B cell (primary cell): ENCODE measurements around the gene SH3TC1. TPM values are rescaled to one million over a fixed set of nuclear protein-coding genes. Genes with fewer than 3 reads are reported as not detected.

ENCODE experiments used
- ATAC-seq: fragments of 200-7000 bp; cut with Tn5 transposase; one replicate; pipeline ENCODE4 v1.10.0; 2021; ENCODE audit warnings: low read depth, mild to moderate bottlenecking, moderate number of reproducible peaks, moderate library complexity
- CTCF ChIA-PET: fragments of 350-600 bp; sonication (Branson Sonifier 250); formaldehyde crosslinking; loops from one replicate; lab custom pipeline; 2021; ENCODE audit warnings: antibody characterized with exemption, inconsistent platforms; lab: Charles Lee
- POLR2A ChIA-PET: fragments of 350-600 bp; sonication (Branson Sonifier 250); formaldehyde crosslinking; loops from one replicate; lab custom pipeline; 2021; ENCODE audit warnings: antibody characterized with exemption; lab: Charles Lee
- DNase-seq: peaks from one replicate; pipeline ENCODE4 v3.0.0; 2013
- H2AFZ ChIP-seq: 2 replicates; pipeline ENCODE4 v1.6.1; 2012; ENCODE audit warnings: mild to moderate bottlenecking, low read depth, low read length; ENCODE audit not compliant: insufficient read depth, poor library complexity, severe bottlenecking
- H3K27ac ChIP-seq, 2 donors: 1 replicate in 1 of 2; 2 replicates in 1 of 2; pipeline ENCODE4 v1.5.1; 2012 to 2013; ENCODE audit warnings: low read length in 2 of 2, mild to moderate bottlenecking in 2 of 2, moderate library complexity in 1 of 2
- H3K27me3 ChIP-seq, 4 experiments: fragments of 200-600 bp in 1 of 4; sonication (generic) in 1 of 4; replicated peaks in 1 of 4; 1 replicate in 2 of 4; 2 replicates in 2 of 4; pipeline versions ENCODE4 v1.6.1 to v1.7.0; 2013 to 2016; ENCODE audit warnings: low read length in 3 of 4, mild to moderate bottlenecking in 2 of 4, mixed read lengths in 1 of 4, moderate library complexity in 1 of 4; ENCODE audit not compliant: insufficient read depth in 4 of 4, control insufficient read depth in 3 of 4; ENCODE audit errors: control extremely low read depth in 1 of 4
- H3K36me3 ChIP-seq, 2 experiments: replicated peaks in 1 of 2; 1 replicate in 1 of 2; 2 replicates in 1 of 2; pipeline versions ENCODE4 v1.6.1 to v1.7.1; 2013; ENCODE audit warnings: low read length in 1 of 2; ENCODE audit not compliant: insufficient read depth in 2 of 2, control insufficient read depth in 1 of 2; ENCODE audit errors: control extremely low read depth in 1 of 2, extremely low read depth in 1 of 2
- H3K4me1 ChIP-seq, 2 donors: fragments of 200-600 bp in 1 of 2; sonication (generic) in 1 of 2; 1 replicate in 1 of 2; 2 replicates in 1 of 2; pipeline versions ENCODE4 v1.5.1 to v1.6.1; 2013 to 2017; ENCODE audit warnings: low read length in 2 of 2; ENCODE audit not compliant: control insufficient read depth in 2 of 2, insufficient read depth in 2 of 2
- H3K4me2 ChIP-seq: replicated peaks from 2 replicates; pipeline ENCODE3; 2012; ENCODE audit warnings: mild to moderate bottlenecking, low read depth, low read length; ENCODE audit not compliant: poor library complexity, severe bottlenecking
- H3K4me3 ChIP-seq, 5 experiments: fragments of 200-600 bp in 1 of 5; sonication (generic) in 1 of 5; 1 replicate in 3 of 5; 2 replicates in 2 of 5; pipeline versions ENCODE4 v1.5.1 to v1.7.0; 2011 to 2016; ENCODE audit warnings: low read length in 4 of 5, mild to moderate bottlenecking in 4 of 5, low read depth in 2 of 5, control low read depth in 1 of 5, moderate library complexity in 1 of 5; ENCODE audit not compliant: insufficient read depth in 1 of 5; ENCODE audit errors: control extremely low read depth in 1 of 5, extremely low read depth in 1 of 5
- H3K79me2 ChIP-seq: fragments of 200-600 bp; sonication (generic); one replicate; pipeline ENCODE4 v1.6.0; 2016; ENCODE audit warnings: low read length; ENCODE audit not compliant: control insufficient read depth, insufficient read depth
- H3K9ac ChIP-seq: fragments of 200-600 bp; sonication (generic); 2 replicates; pipeline ENCODE4 v1.6.1; 2017; ENCODE audit warnings: mild to moderate bottlenecking, low read length, moderate library complexity
- H3K9me3 ChIP-seq, 3 donors: one replicate each; pipeline versions ENCODE4 v1.6.1 to v1.7.1; 2013; ENCODE audit warnings: low read length in 2 of 3; ENCODE audit not compliant: control insufficient read depth in 2 of 3, insufficient read depth in 1 of 3; ENCODE audit errors: control extremely low read depth in 1 of 3
- H4K20me1 ChIP-seq: 2 replicates; pipeline ENCODE4 v1.6.0; 2012; ENCODE audit warnings: mild to moderate bottlenecking, low read length; ENCODE audit not compliant: insufficient read depth, control insufficient read depth, poor library complexity, severe bottlenecking
- H3K27ac Mint-ChIP-seq: one replicate; pipeline ENCODE4 v1.8.0; 2021; ENCODE audit warnings: mixed read lengths
- H3K27me3 Mint-ChIP-seq: one replicate; pipeline ENCODE4 v1.8.0; 2021; ENCODE audit warnings: mixed read lengths
- H3K4me1 Mint-ChIP-seq: one replicate; pipeline ENCODE4 v1.8.0; 2021; ENCODE audit warnings: mixed read lengths
- H3K4me3 Mint-ChIP-seq: one replicate; pipeline ENCODE4 v1.8.0; 2021; ENCODE audit warnings: mixed read lengths
- H3K9me3 Mint-ChIP-seq: one replicate; pipeline ENCODE4 v1.8.0; 2022; ENCODE audit warnings: mixed read lengths; ENCODE audit not compliant: insufficient read depth
- EZH2 ChIP-seq: IDR thresholded peaks from 2 replicates; pipeline ENCODE4 v1.6.1; 2012; ENCODE audit warnings: borderline replicate concordance, low read depth, mild to moderate bottlenecking, moderate library complexity, low read length; ENCODE audit not compliant: insufficient read depth, poor library complexity, severe bottlenecking
- WGBS: methylation state at CpG from one replicate; pipeline ENCODE4 v1.1.5; 2013; ENCODE audit warnings: missing lambda C conversion rate; ENCODE audit not compliant: insufficient coverage; 5-methylcytosine and 5-hydroxymethylcytosine counted together
- intact Hi-C: fragments of 100-400 bp; cut with micrococcal nuclease; formaldehyde crosslinking; loops from one replicate; pipeline ENCODE4 v1.10.0; 2022
- polyA plus RNA-seq: library from polyadenylated mRNA; depleted of rRNA; stranded (reverse); fragments of >200 nt; gene quantifications from 2 replicates; pipeline ENCODE4 v1.2.3, GENCODE V29; 2012
- total RNA-seq, 2 donors: library from RNA; stranded (reverse); fragments of 120-200 nt in 1 of 2; gene quantifications; 1 replicate in 1 of 2; 2 replicates in 1 of 2; pipeline versions ENCODE4 v1.2.3 to v1.2.4, GENCODE V29; 2013 to 2022
- TF ChIP-seq, protein P1 (sequence below): fragments of 200-600 bp; IDR thresholded peaks from one replicate; pipeline ENCODE4 v1.8.0; 2022; ENCODE audit warnings: antibody characterized with exemption, mild to moderate bottlenecking

The SH3TC1 gene
- total and polyA plus RNA-seq, 2 donors (not counting 1 experiment from before 2014, with no cell fraction given) = 63.8 to 388 TPM

DNA sequence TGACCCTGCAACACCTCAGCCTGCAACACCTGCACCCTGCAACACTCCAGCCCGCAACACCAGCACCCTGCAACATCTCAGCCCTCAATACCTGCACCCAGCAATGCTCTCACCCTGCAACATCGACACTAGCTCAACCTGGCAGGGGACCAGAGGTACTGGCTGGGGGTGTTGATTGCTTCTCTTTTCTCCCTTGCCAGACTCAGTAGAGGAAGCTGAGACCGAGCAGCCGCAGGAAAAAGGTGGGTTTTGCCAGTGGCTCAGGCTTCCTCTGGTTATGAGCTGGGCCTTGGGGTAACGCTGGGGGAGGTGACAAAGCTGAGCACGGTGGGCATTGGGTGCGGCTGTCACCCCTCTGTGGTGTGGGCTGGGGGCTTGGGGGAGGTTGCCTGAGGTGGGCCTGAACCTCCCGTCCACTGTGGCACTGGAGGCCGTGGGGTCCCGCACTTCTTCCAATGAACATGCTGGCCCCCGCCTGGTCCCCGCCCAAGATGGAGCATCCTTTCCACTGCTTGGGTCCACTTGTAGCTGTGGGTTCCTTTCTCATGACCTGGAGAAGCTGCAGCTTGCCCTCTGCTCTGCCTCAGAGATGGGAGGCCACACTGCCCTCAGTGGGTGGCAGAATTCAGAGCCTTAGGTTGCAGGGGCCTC lies 26.0 kb downstream of the SH3TC1 start:
- Mint-ChIP-seq H3K27ac (no peak overlapping the region), H3K27me3 (no peaks in the 10 kb centered on the region), H3K4me3 (no peak overlapping the region), H3K4me1 (peaks cover 33% of the 10 kb centered on the region), H3K9me3 (no peaks in the 10 kb centered on the region)
- Histone ChIP-seq H3K79me2 (peaks cover 4% of the 10 kb centered on the region), H3K4me2 (no peak overlapping the region), H3K4me3 (no peak overlapping the region), H3K27me3 (no peaks in the 10 kb centered on the region), H2AFZ (no peak overlapping the region), H3K36me3 (peaks cover 7 to 78% of the 10 kb centered on the region in 2 experiments), H3K9me3 (no peaks in the 10 kb centered on the region), H3K4me1 (peaks cover 14 to 31% of the 10 kb centered on the region in 2 donors), H3K9ac (no peak overlapping the region), H3K27ac (no peak overlapping the region), H4K20me1 (peaks cover 43% of the 10 kb centered on the region)
- 63% methylated on average over 11 of the region's 12 CpGs for WGBS
- CTCF ChIA-PET = interaction anchor here (1.9 to 5.5 kb wide), 3 partner anchors 18 to 48 kb away, joined by 6 to 35 read pairs (median 11); no protein-coding TSS in a partner anchor
- intact Hi-C loops = loop anchor here (5.0 kb wide), 1 partner anchor 33 kb away; no protein-coding TSS in a partner anchor
- ATAC-seq (no peak), DNase-seq (no peak)
- no peak for TF ChIP-seq EZH2
- TF ChIP-seq, protein P1, sequence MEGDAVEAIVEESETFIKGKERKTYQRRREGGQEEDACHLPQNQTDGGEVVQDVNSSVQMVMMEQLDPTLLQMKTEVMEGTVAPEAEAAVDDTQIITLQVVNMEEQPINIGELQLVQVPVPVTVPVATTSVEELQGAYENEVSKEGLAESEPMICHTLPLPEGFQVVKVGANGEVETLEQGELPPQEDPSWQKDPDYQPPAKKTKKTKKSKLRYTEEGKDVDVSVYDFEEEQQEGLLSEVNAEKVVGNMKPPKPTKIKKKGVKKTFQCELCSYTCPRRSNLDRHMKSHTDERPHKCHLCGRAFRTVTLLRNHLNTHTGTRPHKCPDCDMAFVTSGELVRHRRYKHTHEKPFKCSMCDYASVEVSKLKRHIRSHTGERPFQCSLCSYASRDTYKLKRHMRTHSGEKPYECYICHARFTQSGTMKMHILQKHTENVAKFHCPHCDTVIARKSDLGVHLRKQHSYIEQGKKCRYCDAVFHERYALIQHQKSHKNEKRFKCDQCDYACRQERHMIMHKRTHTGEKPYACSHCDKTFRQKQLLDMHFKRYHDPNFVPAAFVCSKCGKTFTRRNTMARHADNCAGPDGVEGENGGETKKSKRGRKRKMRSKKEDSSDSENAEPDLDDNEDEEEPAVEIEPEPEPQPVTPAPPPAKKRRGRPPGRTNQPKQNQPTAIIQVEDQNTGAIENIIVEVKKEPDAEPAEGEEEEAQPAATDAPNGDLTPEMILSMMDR = no peak
- POLR2A ChIA-PET = interaction anchor here (5.3 kb wide), 1 partner anchor 24 kb away, joined by 50 read pairs; the partner anchor contains the start of gene SH3TC1
